ENCODE results near the gene LENEP. TPM values are rescaled to one million over a fixed set of nuclear protein-coding genes. Genes with fewer than 3 reads are reported as not detected.

The LENEP gene
- total and polyA plus RNA-seq, 4 experiments from 2014 or later: 1.1 to 3.1 TPM; not detected in 2

- Mint-ChIP-seq H3K9me3 (peaks cover 0 to 1% (median 0%) of the 10 kb centered on the region in 8 donors), H3K36me3 (no peaks in the 10 kb centered on the region), H3K27me3 (no peaks in the 10 kb centered on the region), H3K4me3 (no peak overlapping the region), H3K27ac (peak overlapping the region in 1 of 7 donors; percentile 37), H3K4me1 (peaks cover 4 to 15% (median 8%) of the 10 kb centered on the region in 4 donors)
- H3K9me3 ChIP-seq (ENCODE audit: control insufficient read depth in 1 of 2, low read length in 2 of 2): no peaks in the 10 kb centered on the region
- no peak overlapping the region for H3K27ac ChIP-seq (ENCODE audit: low read depth, low read length)
- ChIA-PET POLR2A (ENCODE audit: partially characterized antibody) (interaction anchor here (0.5 kb wide), 1 partner anchor 420 kb away, joined by 7 read pairs; no protein-coding TSS in a partner anchor), CTCF (ENCODE audit: partially characterized antibody) (no interaction called here)
- intact Hi-C loops (cut with micrococcal nuclease): no loop called here
- no peak for DNase-seq
- H3K4me3 ChIP-seq (ENCODE audit: low read length in 2 of 2): no peak overlapping the region
- no peaks in the 10 kb centered on the region for H3K36me3 ChIP-seq (ENCODE audit: insufficient read depth, low read length)
- H3K27me3 ChIP-seq (ENCODE audit: insufficient read depth, low read length): no peaks in the 10 kb centered on the region
- no peaks in the 10 kb centered on the region for H3K4me1 ChIP-seq (ENCODE audit: insufficient read depth, low read length)
Observed at GRCh38 chr1:155026588-155026987, 33.2 kb downstream of the LENEP start.

DNA sequence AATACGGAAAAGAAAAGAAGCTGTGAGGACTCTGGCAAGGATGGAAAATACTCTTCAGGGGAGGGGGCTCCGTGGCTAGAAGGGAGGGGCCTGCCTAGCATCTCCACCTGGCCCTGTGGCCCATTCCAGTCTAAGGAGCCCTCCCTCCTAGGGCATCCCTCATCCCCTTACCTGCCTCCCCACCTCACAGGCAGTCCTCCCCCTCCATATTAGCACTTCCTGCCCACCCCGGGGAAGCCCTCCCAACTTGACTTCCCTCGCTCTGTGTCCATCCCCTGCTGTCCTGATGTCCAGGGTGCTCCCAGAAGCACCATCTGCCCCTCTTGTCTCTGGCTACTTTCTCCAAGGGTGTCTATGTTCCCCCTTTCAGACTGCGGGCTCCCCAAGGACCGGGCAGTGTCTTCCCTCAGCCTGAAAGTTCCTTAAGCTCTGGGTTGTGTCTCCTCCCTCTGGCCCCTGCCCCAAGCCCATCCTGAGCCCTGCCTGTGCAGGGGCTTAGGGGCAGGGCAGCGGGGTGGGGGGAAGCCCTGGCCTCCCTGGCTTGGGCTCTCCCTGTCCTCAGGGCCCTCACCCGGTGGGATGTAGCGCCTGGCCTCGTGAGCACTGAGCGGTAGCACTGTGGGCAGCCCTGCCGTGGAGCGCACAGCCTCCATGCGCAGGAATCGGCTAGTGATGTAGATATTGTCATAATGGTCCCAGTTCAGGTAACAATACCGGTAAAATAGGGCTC is 36.3 kb downstream of the LENEP start:
- Mint-ChIP-seq H3K27ac (peak overlapping the region in 1 of 7 donors; percentile 79), H3K36me3 (no peaks in the 10 kb centered on the region), H3K27me3 (no peaks in the 10 kb centered on the region), H3K4me1 (no peaks in the 10 kb centered on the region), H3K9me3 (no peaks in the 10 kb centered on the region), H3K4me3 (no peak overlapping the region)
- intact Hi-C loops (cut with micrococcal nuclease): no loop called here
- no peaks in the 10 kb centered on the region for H3K27me3 ChIP-seq (ENCODE audit: insufficient read depth, low read length)
- ChIA-PET CTCF (ENCODE audit: partially characterized antibody) (interaction anchor here (0.7 to 0.8 kb wide), 2 partner anchors 13 to 88 kb away, joined by 3 read pairs; no protein-coding TSS in a partner anchor), POLR2A (ENCODE audit: partially characterized antibody) (no interaction called here)
- DNase-seq: no peak
- no peaks in the 10 kb centered on the region for H3K36me3 ChIP-seq (ENCODE audit: insufficient read depth, low read length)
- no peaks in the 10 kb centered on the region for H3K9me3 ChIP-seq (ENCODE audit: control insufficient read depth in 1 of 2, low read length in 2 of 2)
- no peak overlapping the region for H3K4me3 ChIP-seq (ENCODE audit: low read length in 2 of 2)
- no peaks in the 10 kb centered on the region for H3K4me1 ChIP-seq (ENCODE audit: insufficient read depth, low read length)
- no peak overlapping the region for H3K27ac ChIP-seq (ENCODE audit: low read depth, low read length)

- DNase-seq: no peak
- CTCF ChIA-PET (ENCODE audit: partially characterized antibody): interaction anchor here (0.7 to 1.5 kb wide), 3 partner anchors 13 to 89 kb away, joined by 3 read pairs; no protein-coding TSS in a partner anchor
Observed at GRCh38 chr1:155030243-155030795, 36.9 kb downstream of the LENEP start.

GRCh38 chr1:155030899-155031298 is 37.5 kb downstream of the LENEP start:
- POLR2A ChIA-PET (ENCODE audit: partially characterized antibody): no interaction called here

More at GRCh38 chr1:155030243-155030795, 36.9 kb downstream of the LENEP start:
- H3K9me3 ChIP-seq (ENCODE audit: control insufficient read depth in 1 of 2, low read length in 2 of 2): no peaks in the 10 kb centered on the region
- Mint-ChIP-seq H3K36me3 (no peaks in the 10 kb centered on the region), H3K4me3 (peak overlapping the region in 1 of 8 donors; percentile 12), H3K27ac (no peak overlapping the region), H3K4me1 (no peaks in the 10 kb centered on the region), H3K9me3 (no peaks in the 10 kb centered on the region), H3K27me3 (no peaks in the 10 kb centered on the region)
- POLR2A ChIA-PET (ENCODE audit: partially characterized antibody): no interaction called here
- H3K4me3 ChIP-seq (ENCODE audit: low read length in 2 of 2): no peak overlapping the region
- no peaks in the 10 kb centered on the region for H3K27me3 ChIP-seq (ENCODE audit: insufficient read depth, low read length)
- no peaks in the 10 kb centered on the region for H3K4me1 ChIP-seq (ENCODE audit: insufficient read depth, low read length)
- H3K27ac ChIP-seq (ENCODE audit: low read depth, low read length): no peak overlapping the region
- H3K36me3 ChIP-seq (ENCODE audit: insufficient read depth, low read length): no peaks in the 10 kb centered on the region
- intact Hi-C loops (cut with micrococcal nuclease): no loop called here

GRCh38 chr1:155032886-155033285 is 39.5 kb downstream of the LENEP start:
- no peaks in the 10 kb centered on the region for H3K9me3 ChIP-seq (ENCODE audit: control insufficient read depth in 1 of 2, low read length in 2 of 2)
- no peaks in the 10 kb centered on the region for H3K4me1 Mint-ChIP-seq
- peak overlapping the region in 1 of 7 donors; percentile 35 for H3K27ac Mint-ChIP-seq
- no peaks in the 10 kb centered on the region for H3K27me3 ChIP-seq (ENCODE audit: insufficient read depth, low read length)
- H3K4me3 Mint-ChIP-seq: no peak overlapping the region
- H3K9me3 Mint-ChIP-seq: no peaks in the 10 kb centered on the region
- H3K27me3 Mint-ChIP-seq: no peaks in the 10 kb centered on the region
- H3K4me3 ChIP-seq (ENCODE audit: low read length in 2 of 2): no peak overlapping the region
- intact Hi-C loops (cut with micrococcal nuclease): no loop called here
- ChIA-PET POLR2A (ENCODE audit: partially characterized antibody) (no interaction called here), CTCF (ENCODE audit: partially characterized antibody) (interaction anchor here (1.5 kb wide), 1 partner anchor 13 kb away, joined by 3 read pairs; no protein-coding TSS in a partner anchor)
- H3K4me1 ChIP-seq (ENCODE audit: insufficient read depth, low read length): no peaks in the 10 kb centered on the region
- no peaks in the 10 kb centered on the region for H3K36me3 ChIP-seq (ENCODE audit: insufficient read depth, low read length)
- no peak overlapping the region for H3K27ac ChIP-seq (ENCODE audit: low read depth, low read length)
- H3K36me3 Mint-ChIP-seq: no peaks in the 10 kb centered on the region
- no peak for DNase-seq

More at GRCh38 chr1:155030899-155031298, 37.5 kb downstream of the LENEP start:
- Mint-ChIP-seq H3K4me3 (no peak overlapping the region), H3K27me3 (no peaks in the 10 kb centered on the region), H3K36me3 (no peaks in the 10 kb centered on the region), H3K27ac (no peak overlapping the region), H3K4me1 (no peaks in the 10 kb centered on the region), H3K9me3 (no peaks in the 10 kb centered on the region)
- intact Hi-C loops (cut with micrococcal nuclease): no loop called here
- Histone ChIP-seq H3K9me3 (ENCODE audit: control insufficient read depth in 1 of 2, low read length in 2 of 2) (no peaks in the 10 kb centered on the region), H3K27ac (ENCODE audit: low read depth, low read length) (no peak overlapping the region), H3K4me3 (ENCODE audit: low read length in 2 of 2) (no peak overlapping the region), H3K4me1 (ENCODE audit: insufficient read depth, low read length) (no peaks in the 10 kb centered on the region), H3K36me3 (ENCODE audit: insufficient read depth, low read length) (no peaks in the 10 kb centered on the region), H3K27me3 (ENCODE audit: insufficient read depth, low read length) (no peaks in the 10 kb centered on the region)
- DNase-seq: no peak
- CTCF ChIA-PET (ENCODE audit: partially characterized antibody): interaction anchor here (1.5 kb wide), 1 partner anchor 28 kb away, joined by 3 read pairs; no protein-coding TSS in a partner anchor

DNA sequence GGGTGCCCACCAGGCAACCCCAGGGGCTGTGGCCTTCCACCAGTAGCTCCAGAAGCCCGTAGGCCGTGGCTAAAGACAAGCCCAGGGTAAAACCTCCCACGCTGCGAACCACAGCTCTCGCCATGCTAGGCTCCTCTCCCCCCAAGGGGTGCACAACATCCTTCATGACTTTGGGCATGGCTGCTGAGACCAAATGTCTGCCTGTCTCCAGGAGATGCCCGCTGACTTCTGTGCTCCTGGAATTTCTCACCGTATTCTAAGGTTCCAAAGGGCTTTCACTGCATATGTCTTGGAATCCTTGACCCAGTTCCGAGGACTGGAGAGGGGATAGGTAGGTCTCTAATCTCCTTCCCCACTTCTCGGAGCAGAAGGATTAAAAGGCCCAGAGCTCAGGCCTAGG is 40.1 kb downstream of the LENEP start, which contains the start of the genes DCST1 and DCST2:
TSS of gene DCST1 (plus strand) at position 301 of the 400 bp plus-strand sequence. CDS start 213 bp downstream, outside the sequence.
TSS of gene DCST2 (minus strand) at position 258 of the 400 bp plus-strand sequence. CDS start at position 178, 80 bp downstream.
- Histone ChIP-seq H3K4me3 (ENCODE audit: low read length in 2 of 2) (no peak within 1 kb of the TSS), H3K36me3 (ENCODE audit: insufficient read depth, low read length) (no peaks in the 10 kb centered on the region), H3K4me1 (ENCODE audit: insufficient read depth, low read length) (no peaks in the 10 kb centered on the region), H3K27ac (ENCODE audit: low read depth, low read length) (no peak within 1 kb of the TSS), H3K9me3 (ENCODE audit: control insufficient read depth in 1 of 2, low read length in 2 of 2) (no peaks in the 10 kb centered on the region), H3K27me3 (ENCODE audit: insufficient read depth, low read length) (no peaks in the 10 kb centered on the region)
- Mint-ChIP-seq H3K27ac (peak within 1 kb of the TSS in 1 of 7 donors; percentile 46), H3K9me3 (no peaks in the 10 kb centered on the region), H3K4me3 (no peak within 1 kb of the TSS), H3K4me1 (no peaks in the 10 kb centered on the region), H3K36me3 (no peaks in the 10 kb centered on the region), H3K27me3 (peaks cover 0 to 1% of the 10 kb centered on the region in 2 donors)
- ChIA-PET POLR2A (ENCODE audit: partially characterized antibody) (no interaction called here), CTCF (ENCODE audit: partially characterized antibody) (no interaction called here)
- no peak for DNase-seq
- intact Hi-C loops (cut with micrococcal nuclease): no loop called here

All from CD4-positive, alpha-beta memory T cell (primary cell).